ENCODE measurements around the gene LCN15. TPM values are rescaled to one million over a fixed set of nuclear protein-coding genes. Genes with fewer than 3 reads are reported as not detected.

Gene LCN15
- total and polyA plus RNA-seq, 2 of the 4 experiments (the other 2 are of a cell fraction) = not detected

DNA sequence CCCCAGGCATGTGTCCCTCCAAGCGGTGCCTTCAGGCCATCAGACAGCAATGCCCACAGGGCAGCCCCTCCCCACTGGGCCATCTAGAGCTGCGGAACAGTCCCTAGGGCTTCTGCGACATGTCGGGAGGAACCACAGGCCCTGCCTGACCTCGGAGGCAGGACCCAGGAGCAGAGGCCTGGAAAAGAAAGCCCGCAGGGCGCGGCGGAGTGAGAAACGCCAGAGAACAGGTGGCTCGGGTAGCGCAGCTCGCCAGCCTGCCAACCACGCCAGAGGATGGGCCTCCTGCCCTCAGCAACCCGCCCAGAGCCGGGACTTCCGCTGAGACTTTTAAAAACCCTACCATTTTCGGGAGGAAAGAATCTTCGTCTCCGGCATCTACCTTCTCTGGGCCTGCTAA, 7.0 kb downstream of the LCN15 start:
- Histone ChIP-seq H2BK120ac (ENCODE audit: low read depth, low read length) (no peak overlapping the region), H3K23ac (ENCODE audit: low read depth, low read length) (no peak overlapping the region), H2AK5ac (ENCODE audit: low read depth, low read length) (no peak overlapping the region), H3K9me3 (ENCODE audit: control insufficient read depth, insufficient read depth, low read length) (peaks cover 12% of the 10 kb centered on the region), H3K4ac (ENCODE audit: low read depth, low read length) (no peak overlapping the region), H4K8ac (ENCODE audit: low read depth in 2 of 2, low read length in 2 of 2) (no peak overlapping the region), H3K79me1 (ENCODE audit: low read depth in 1 of 2, low read length in 2 of 2) (no peaks in the 10 kb centered on the region), H2BK5ac (ENCODE audit: low read depth, low read length, poor library complexity, severe bottlenecking) (no peak overlapping the region), H4K5ac (ENCODE audit: low read depth, low read length) (no peak overlapping the region), H3K4me1 (ENCODE audit: control insufficient read depth, insufficient read depth, low read length) (no peaks in the 10 kb centered on the region), H3K4me2 (ENCODE audit: low read depth, low read length) (no peak overlapping the region), H4K91ac (ENCODE audit: insufficient read depth, low read depth, low read length) (no peak overlapping the region), H3K14ac (replicated peaks; ENCODE audit: low read depth, low read length) (no peak overlapping the region), H4K20me1 (ENCODE audit: insufficient read depth, low read length) (no peaks in the 10 kb centered on the region), H3K27me3 (ENCODE audit: control insufficient read depth, insufficient read depth, low read length) (peaks cover 6% of the 10 kb centered on the region), H2BK20ac (ENCODE audit: low read depth, low read length) (no peak overlapping the region), H3K56ac (ENCODE audit: extremely low read depth, insufficient read depth, low read length) (no peak overlapping the region), H3K9ac (ENCODE audit: low read depth, low read length) (no peak overlapping the region), H2BK15ac (ENCODE audit: low read depth, low read length) (no peak overlapping the region), H3K4me3 (ENCODE audit: insufficient read depth, low read depth, low read length) (no peak overlapping the region), H3K9me1 (ENCODE audit: insufficient read depth, low read length) (no peaks in the 10 kb centered on the region), H2AK9ac (replicated peaks; ENCODE audit: low read depth, low read length, poor library complexity) (no peak overlapping the region), H3K36me3 (ENCODE audit: control insufficient read depth, insufficient read depth, low read length) (no peaks in the 10 kb centered on the region), H3K18ac (ENCODE audit: low read depth, low read length) (no peak overlapping the region), H3K27ac (ENCODE audit: insufficient read depth, low read length) (no peak overlapping the region), H2AFZ (replicated peaks; ENCODE audit: low read length, poor library complexity) (no peak overlapping the region)
- POLR2A ChIA-PET (ENCODE audit: unreplicated experiment) = no interaction called here
- 87% methylated on average over 6 of the region's 20 CpGs; no CpG with 5 or more reads in 1 of the 2 experiments for WGBS, 2 experiments (ENCODE audit: extremely low coverage in 2 of 2, insufficient read length in 1 of 2)
- CTCF ChIA-PET = no interaction called here
- no peak for DNase-seq
- BruUV-seq (replicated peaks) = no TSS peak
- no peak for ATAC-seq (ENCODE audit: low read depth)
- in situ Hi-C loops (cut with MboI; ENCODE audit: low sequenced_read_pairs) (no loop called here), intact Hi-C loops (cut with micrococcal nuclease) (no loop called here), dilution Hi-C loops (cut with HindIII; ENCODE audit: low sequenced_read_pairs, unreplicated experiment) (no loop called here)
- no peak for TF ChIP-seq RAD21 (IDR thresholded peaks at IDR 0.05; ENCODE audit: low read length)
- TF ChIP-seq RCOR1 (IDR thresholded peaks at IDR 0.05; ENCODE audit: insufficient replicate concordance, low read length) = no peak
- no peak for TF ChIP-seq NFE2L2 (IDR thresholded peaks at IDR 0.05; ENCODE audit: low read depth, low read length)
- no peak for TF ChIP-seq CTCF (conservative IDR thresholded peaks at IDR 0.05; ENCODE audit: low read depth, low read length)
- TF ChIP-seq CHD1 (IDR thresholded peaks at IDR 0.05; ENCODE audit: low read depth, low read length) = no peak
- no peak for TF ChIP-seq MAZ (IDR thresholded peaks at IDR 0.05; ENCODE audit: borderline replicate concordance, low read depth, low read length)
- TF ChIP-seq POLR2A (IDR thresholded peaks at IDR 0.05; ENCODE audit: low read depth, low read length) = no peak
- TF ChIP-seq, protein P1, sequence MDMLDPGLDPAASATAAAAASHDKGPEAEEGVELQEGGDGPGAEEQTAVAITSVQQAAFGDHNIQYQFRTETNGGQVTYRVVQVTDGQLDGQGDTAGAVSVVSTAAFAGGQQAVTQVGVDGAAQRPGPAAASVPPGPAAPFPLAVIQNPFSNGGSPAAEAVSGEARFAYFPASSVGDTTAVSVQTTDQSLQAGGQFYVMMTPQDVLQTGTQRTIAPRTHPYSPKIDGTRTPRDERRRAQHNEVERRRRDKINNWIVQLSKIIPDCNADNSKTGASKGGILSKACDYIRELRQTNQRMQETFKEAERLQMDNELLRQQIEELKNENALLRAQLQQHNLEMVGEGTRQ (IDR thresholded peaks at IDR 0.05; ENCODE audit: low read depth, low read length) = no peak
- TF ChIP-seq SMC3 (IDR thresholded peaks at IDR 0.05; ENCODE audit: low read depth, low read length) = no peak
- TF ChIP-seq ELK1 (IDR thresholded peaks at IDR 0.05; ENCODE audit: borderline replicate concordance, low read depth, low read length) = no peak
- TF ChIP-seq CEBPB (IDR thresholded peaks at IDR 0.05; ENCODE audit: low read depth, low read length) = no peak
- TF ChIP-seq RFX5 (IDR thresholded peaks at IDR 0.05; ENCODE audit: low read depth, low read length) = no peak

All from IMR-90 (cell line).